ENCODE results near the gene BBS9. TPM values are rescaled to one million over a fixed set of nuclear protein-coding genes. Genes with fewer than 3 reads are reported as not detected.
"Not testable (repeated sequence)": the region's sequence is repeated elsewhere in the genome, so short reads cannot be mapped to it uniquely, and the experiment has no call there.

Gene BBS9
- polyA plus RNA-seq, 4 donors = 15.1 to 17.9 (median 16.9) TPM

GRCh38 chr7:33192695-33193291 lies 63.4 kb downstream of the BBS9 start:
- no peak for DNase-seq (ENCODE audit: low read depth in 4 of 4, low spot score in 3 of 4)

- DNase-seq (ENCODE audit: low read depth in 4 of 4, low spot score in 3 of 4) = no peak
These were observed 64.0 kb downstream of the BBS9 start for GRCh38 chr7:33193308-33193864.

- DNase-seq (ENCODE audit: low read depth in 4 of 4, low spot score in 3 of 4) = no peak
These were observed 65.9 kb downstream of the BBS9 start for GRCh38 chr7:33195264-33195663.

GRCh38 chr7:33196221-33196620 lies 66.9 kb downstream of the BBS9 start:
- no peak for DNase-seq (ENCODE audit: low read depth in 4 of 4, low spot score in 3 of 4)

- no peak for DNase-seq (ENCODE audit: low read depth in 4 of 4, low spot score in 3 of 4)
These were observed 70.9 kb downstream of the BBS9 start for GRCh38 chr7:33200282-33200681.

- no peak for DNase-seq (ENCODE audit: low read depth in 4 of 4, low spot score in 3 of 4)
These were observed 72.5 kb downstream of the BBS9 start for GRCh38 chr7:33201821-33202220.

GRCh38 chr7:33210958-33211357 lies 81.6 kb downstream of the BBS9 start:
- DNase-seq (ENCODE audit: low read depth in 4 of 4, low spot score in 3 of 4) = no peak

GRCh38 chr7:33212144-33212543 lies 82.8 kb downstream of the BBS9 start:
- no peak for DNase-seq (ENCODE audit: low read depth in 4 of 4, low spot score in 3 of 4)

GRCh38 chr7:33215992-33216391 lies 86.6 kb downstream of the BBS9 start:
- no peak for DNase-seq (ENCODE audit: low read depth in 4 of 4, low spot score in 3 of 4)

- DNase-seq (ENCODE audit: low read depth in 4 of 4, low spot score in 3 of 4) = no peak
These were observed 88.2 kb downstream of the BBS9 start for GRCh38 chr7:33217595-33217994.

- DNase-seq (ENCODE audit: low read depth in 4 of 4, low spot score in 3 of 4) = not testable (repeated sequence)
These were observed 89.6 kb downstream of the BBS9 start for GRCh38 chr7:33218841-33219535.

- no peak for DNase-seq (ENCODE audit: low read depth in 4 of 4, low spot score in 3 of 4)
These were observed 90.9 kb downstream of the BBS9 start for GRCh38 chr7:33220231-33220630.

GRCh38 chr7:33221390-33221789 lies 92.0 kb downstream of the BBS9 start:
- DNase-seq (ENCODE audit: low read depth in 4 of 4, low spot score in 3 of 4) = no peak

GRCh38 chr7:33232632-33233145 lies 103.3 kb downstream of the BBS9 start:
- no peak for DNase-seq (ENCODE audit: low read depth in 4 of 4, low spot score in 3 of 4)

GRCh38 chr7:33233659-33234058 lies 104.3 kb downstream of the BBS9 start:
- DNase-seq (ENCODE audit: low read depth in 4 of 4, low spot score in 3 of 4) = no peak

GRCh38 chr7:33237036-33237435 lies 107.7 kb downstream of the BBS9 start:
- DNase-seq (ENCODE audit: low read depth in 4 of 4, low spot score in 3 of 4) = no peak

- peak in 3 of 4 donors; percentile 32 to 42 (median 39) for DNase-seq (ENCODE audit: low read depth in 4 of 4, low spot score in 3 of 4)
These were observed 114.0 kb downstream of the BBS9 start for GRCh38 chr7:33243319-33243881.

- no peak for DNase-seq (ENCODE audit: low read depth in 4 of 4, low spot score in 3 of 4)
These were observed 119.3 kb downstream of the BBS9 start for GRCh38 chr7:33248671-33249070.

- no peak for DNase-seq (ENCODE audit: low read depth in 4 of 4, low spot score in 3 of 4)
These were observed 121.1 kb downstream of the BBS9 start for GRCh38 chr7:33250421-33250871.

- DNase-seq (ENCODE audit: low read depth in 4 of 4, low spot score in 3 of 4) = no peak
These were observed 121.9 kb downstream of the BBS9 start for GRCh38 chr7:33251301-33251700.

GRCh38 chr7:33258491-33258951 lies 129.2 kb downstream of the BBS9 start:
- no peak for DNase-seq (ENCODE audit: low read depth in 4 of 4, low spot score in 3 of 4)

Measured in right renal pelvis (tissue), 4 donors.